ENCODE results near the gene TMEM170A.

DNA sequence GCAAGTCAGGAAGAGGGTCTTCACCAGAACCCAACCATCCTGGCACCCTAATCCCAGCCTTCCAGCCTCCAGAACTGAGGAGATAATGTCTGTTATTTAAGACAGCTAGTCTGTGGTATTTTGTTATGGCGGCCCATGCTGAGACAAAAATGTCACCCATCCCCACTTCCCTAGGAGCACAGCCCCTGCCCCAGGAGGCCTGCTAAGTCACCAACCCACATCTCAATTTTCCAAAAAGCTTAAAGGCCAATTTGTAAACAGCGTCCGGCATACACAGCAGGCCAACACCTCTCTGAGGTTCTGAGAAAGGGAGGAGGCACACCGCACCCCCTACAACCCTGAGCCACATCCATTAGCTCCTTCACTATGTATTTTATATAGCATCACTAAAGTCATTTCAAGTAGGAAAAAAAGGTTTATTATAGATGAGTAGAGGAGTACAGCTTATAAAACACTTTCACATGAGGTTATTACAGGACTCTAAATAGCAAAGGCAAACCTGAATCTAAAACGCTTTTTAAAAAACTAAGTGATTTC, 6.9 kb downstream of the TMEM170A start:
- TF ChIP-seq, protein P1, sequence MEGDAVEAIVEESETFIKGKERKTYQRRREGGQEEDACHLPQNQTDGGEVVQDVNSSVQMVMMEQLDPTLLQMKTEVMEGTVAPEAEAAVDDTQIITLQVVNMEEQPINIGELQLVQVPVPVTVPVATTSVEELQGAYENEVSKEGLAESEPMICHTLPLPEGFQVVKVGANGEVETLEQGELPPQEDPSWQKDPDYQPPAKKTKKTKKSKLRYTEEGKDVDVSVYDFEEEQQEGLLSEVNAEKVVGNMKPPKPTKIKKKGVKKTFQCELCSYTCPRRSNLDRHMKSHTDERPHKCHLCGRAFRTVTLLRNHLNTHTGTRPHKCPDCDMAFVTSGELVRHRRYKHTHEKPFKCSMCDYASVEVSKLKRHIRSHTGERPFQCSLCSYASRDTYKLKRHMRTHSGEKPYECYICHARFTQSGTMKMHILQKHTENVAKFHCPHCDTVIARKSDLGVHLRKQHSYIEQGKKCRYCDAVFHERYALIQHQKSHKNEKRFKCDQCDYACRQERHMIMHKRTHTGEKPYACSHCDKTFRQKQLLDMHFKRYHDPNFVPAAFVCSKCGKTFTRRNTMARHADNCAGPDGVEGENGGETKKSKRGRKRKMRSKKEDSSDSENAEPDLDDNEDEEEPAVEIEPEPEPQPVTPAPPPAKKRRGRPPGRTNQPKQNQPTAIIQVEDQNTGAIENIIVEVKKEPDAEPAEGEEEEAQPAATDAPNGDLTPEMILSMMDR (IDR thresholded peaks at IDR 0.05; ENCODE audit: insufficient read depth, low read length, poor library complexity, severe bottlenecking) = no peak
- no peak for TF ChIP-seq EZH2phosphoT487 (conservative IDR thresholded peaks at IDR 0.05; ENCODE audit: low read length)
